ENCODE measurements around the gene TIMD4.

TIMD4 gene

GRCh38 chr5:156896546-156896945 is 66.5 kb downstream of the TIMD4 start:
- Histone ChIP-seq H4K20me1 (ENCODE audit: insufficient read depth, low read length) (no peaks in the 10 kb centered on the region), H3K4me1 (ENCODE audit: insufficient read depth, low read length, severe bottlenecking) (no peaks in the 10 kb centered on the region), H3K27ac (ENCODE audit: low read depth, low read length, poor library complexity, severe bottlenecking) (no peak overlapping the region), H3K9ac (ENCODE audit: low read length) (no peak overlapping the region), H2AFZ (ENCODE audit: low read length) (no peak overlapping the region), H3K9me2 (ENCODE audit: low read depth, low read length) (no peaks in the 10 kb centered on the region), H3K36me3 (ENCODE audit: insufficient read depth, low read length) (no peaks in the 10 kb centered on the region), H3F3A (ENCODE audit: insufficient read depth, low read length) (no peaks in the 10 kb centered on the region), H3K4me2 (ENCODE audit: low read length) (no peak overlapping the region), H3K9me3 (ENCODE audit: low read length) (no peaks in the 10 kb centered on the region), H3K4me3 (ENCODE audit: low read depth, low read length, poor library complexity, severe bottlenecking) (no peak overlapping the region), H3K79me2 (ENCODE audit: insufficient read depth, low read length) (no peaks in the 10 kb centered on the region), H3K27me3 (ENCODE audit: insufficient read depth, low read length) (no peaks in the 10 kb centered on the region)
- no peak for TF ChIP-seq CTCF (IDR thresholded peaks at IDR 0.05; ENCODE audit: low read length)

GRCh38 chr5:156893517-156893916 is 69.5 kb downstream of the TIMD4 start:
- Histone ChIP-seq H3K4me2 (ENCODE audit: low read length) (no peak overlapping the region), H3K4me1 (ENCODE audit: insufficient read depth, low read length, severe bottlenecking) (no peaks in the 10 kb centered on the region), H3K9me3 (ENCODE audit: low read length) (no peaks in the 10 kb centered on the region), H3K79me2 (ENCODE audit: insufficient read depth, low read length) (no peaks in the 10 kb centered on the region), H3K9me2 (ENCODE audit: low read depth, low read length) (no peaks in the 10 kb centered on the region), H3K27ac (ENCODE audit: low read depth, low read length, poor library complexity, severe bottlenecking) (no peak overlapping the region), H3K36me3 (ENCODE audit: insufficient read depth, low read length) (no peaks in the 10 kb centered on the region), H4K20me1 (ENCODE audit: insufficient read depth, low read length) (no peaks in the 10 kb centered on the region), H2AFZ (ENCODE audit: low read length) (no peak overlapping the region), H3K27me3 (ENCODE audit: insufficient read depth, low read length) (no peaks in the 10 kb centered on the region), H3K4me3 (ENCODE audit: low read depth, low read length, poor library complexity, severe bottlenecking) (no peak overlapping the region), H3F3A (ENCODE audit: insufficient read depth, low read length) (no peaks in the 10 kb centered on the region), H3K9ac (ENCODE audit: low read length) (no peak overlapping the region)
- TF ChIP-seq EZH2 (IDR thresholded peaks at IDR 0.05; ENCODE audit: borderline replicate concordance, low read length) (no peak), CTCF (IDR thresholded peaks at IDR 0.05; ENCODE audit: low read length) (no peak)

- no peak overlapping the region for H3K27ac ChIP-seq (ENCODE audit: low read depth, low read length, poor library complexity, severe bottlenecking)
- H3K9ac ChIP-seq (ENCODE audit: low read length): no peak overlapping the region
- no peak overlapping the region for H3K4me3 ChIP-seq (ENCODE audit: low read depth, low read length, poor library complexity, severe bottlenecking)
- TF ChIP-seq CTCF (IDR thresholded peaks at IDR 0.05; ENCODE audit: low read length) (no peak), EZH2 (IDR thresholded peaks at IDR 0.05; ENCODE audit: borderline replicate concordance, low read length) (no peak)
- no peaks in the 10 kb centered on the region for H3K79me2 ChIP-seq (ENCODE audit: insufficient read depth, low read length)
- no peaks in the 10 kb centered on the region for H3F3A ChIP-seq (ENCODE audit: insufficient read depth, low read length)
- H3K36me3 ChIP-seq (ENCODE audit: insufficient read depth, low read length): no peaks in the 10 kb centered on the region
- no peaks in the 10 kb centered on the region for H3K9me2 ChIP-seq (ENCODE audit: low read depth, low read length)
- no peak overlapping the region for H2AFZ ChIP-seq (ENCODE audit: low read length)
- H3K4me1 ChIP-seq (ENCODE audit: insufficient read depth, low read length, severe bottlenecking): no peaks in the 10 kb centered on the region
- no peaks in the 10 kb centered on the region for H3K9me3 ChIP-seq (ENCODE audit: low read length)
- H4K20me1 ChIP-seq (ENCODE audit: insufficient read depth, low read length): no peaks in the 10 kb centered on the region
- no peak overlapping the region for H3K4me2 ChIP-seq (ENCODE audit: low read length)
- H3K27me3 ChIP-seq (ENCODE audit: insufficient read depth, low read length): no peaks in the 10 kb centered on the region
Observed at GRCh38 chr5:156892864-156893263, 70.2 kb downstream of the TIMD4 start.

Data from OCI-LY1 (cell line).